Measurements from ENCODE around the gene SBNO1.

- TF ChIP-seq CTCF (IDR thresholded peaks at IDR 0.05) (no peak), POLR2A (IDR thresholded peaks at IDR 0.05) (no peak), EP300 (IDR thresholded peaks at IDR 0.05) (no peak)
Measured at GRCh38 chr12:123329799-123330198, 34.8 kb downstream of the SBNO1 start.

Data from tibial nerve (tissue), 4 donors.